Epithelial cell of alveolus of lung (primary cell): Measurements from ENCODE around the gene SHD. TPM values are rescaled to one million over a fixed set of nuclear protein-coding genes. Genes with fewer than 3 reads are reported as not detected.

Experiments used
- total RNA-seq: library from RNA; depleted of rRNA; stranded (reverse); fragments of >200 nt; gene quantifications from 2 replicates; pipeline ENCODE4 v1.2.1, GENCODE V29; 2015

SHD gene, protein sequence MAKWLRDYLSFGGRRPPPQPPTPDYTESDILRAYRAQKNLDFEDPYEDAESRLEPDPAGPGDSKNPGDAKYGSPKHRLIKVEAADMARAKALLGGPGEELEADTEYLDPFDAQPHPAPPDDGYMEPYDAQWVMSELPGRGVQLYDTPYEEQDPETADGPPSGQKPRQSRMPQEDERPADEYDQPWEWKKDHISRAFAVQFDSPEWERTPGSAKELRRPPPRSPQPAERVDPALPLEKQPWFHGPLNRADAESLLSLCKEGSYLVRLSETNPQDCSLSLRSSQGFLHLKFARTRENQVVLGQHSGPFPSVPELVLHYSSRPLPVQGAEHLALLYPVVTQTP
- total RNA-seq: 2.2 TPM in 1 of 2 replicates, not detected in the other

DNA sequence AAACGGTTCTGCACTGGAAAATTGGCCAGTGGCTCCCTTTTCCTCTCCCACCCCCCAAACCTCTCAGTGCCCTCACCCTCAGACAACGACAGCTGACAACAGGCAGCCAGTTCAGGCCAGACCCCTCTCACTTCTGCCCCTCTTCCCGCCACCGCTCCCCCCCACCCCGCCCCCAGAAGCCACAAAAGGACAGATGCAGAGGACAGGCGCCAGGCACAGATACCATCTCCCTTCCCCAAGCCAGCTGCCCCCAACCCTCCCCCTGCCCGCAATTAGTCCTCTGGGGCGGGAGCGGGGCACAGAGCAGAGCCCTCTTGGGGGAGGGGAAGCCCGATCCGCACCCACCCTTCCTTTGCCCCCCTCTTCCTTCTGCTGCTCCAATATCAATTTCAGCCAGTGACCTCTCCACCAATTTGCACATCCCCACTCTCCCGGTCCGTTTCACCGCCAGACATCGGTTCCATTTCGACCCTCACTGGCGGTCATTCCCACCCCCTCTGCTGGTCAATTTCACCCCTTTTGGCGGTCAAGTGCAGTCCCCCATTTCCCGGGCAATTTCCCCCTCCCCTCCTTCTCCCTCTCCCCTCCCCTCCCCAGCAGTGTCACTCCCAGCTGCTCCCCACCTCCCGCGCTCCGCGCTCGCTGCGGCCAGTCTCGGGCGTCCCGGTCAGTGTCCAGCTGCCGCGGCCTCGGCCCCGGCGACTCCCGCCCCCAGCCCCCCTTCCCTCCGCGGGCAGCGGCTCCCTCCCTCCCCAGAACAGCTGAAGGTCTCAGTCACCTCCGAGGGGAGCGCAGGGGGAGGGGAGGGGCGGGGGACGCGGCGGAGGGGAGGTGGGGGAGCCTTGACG is at the start of gene SHD:
Gene SHD, plus strand, starts transcription at position 848 of the 848 bp plus-strand sequence. CDS start 798 bp downstream, outside the sequence.

DNA sequence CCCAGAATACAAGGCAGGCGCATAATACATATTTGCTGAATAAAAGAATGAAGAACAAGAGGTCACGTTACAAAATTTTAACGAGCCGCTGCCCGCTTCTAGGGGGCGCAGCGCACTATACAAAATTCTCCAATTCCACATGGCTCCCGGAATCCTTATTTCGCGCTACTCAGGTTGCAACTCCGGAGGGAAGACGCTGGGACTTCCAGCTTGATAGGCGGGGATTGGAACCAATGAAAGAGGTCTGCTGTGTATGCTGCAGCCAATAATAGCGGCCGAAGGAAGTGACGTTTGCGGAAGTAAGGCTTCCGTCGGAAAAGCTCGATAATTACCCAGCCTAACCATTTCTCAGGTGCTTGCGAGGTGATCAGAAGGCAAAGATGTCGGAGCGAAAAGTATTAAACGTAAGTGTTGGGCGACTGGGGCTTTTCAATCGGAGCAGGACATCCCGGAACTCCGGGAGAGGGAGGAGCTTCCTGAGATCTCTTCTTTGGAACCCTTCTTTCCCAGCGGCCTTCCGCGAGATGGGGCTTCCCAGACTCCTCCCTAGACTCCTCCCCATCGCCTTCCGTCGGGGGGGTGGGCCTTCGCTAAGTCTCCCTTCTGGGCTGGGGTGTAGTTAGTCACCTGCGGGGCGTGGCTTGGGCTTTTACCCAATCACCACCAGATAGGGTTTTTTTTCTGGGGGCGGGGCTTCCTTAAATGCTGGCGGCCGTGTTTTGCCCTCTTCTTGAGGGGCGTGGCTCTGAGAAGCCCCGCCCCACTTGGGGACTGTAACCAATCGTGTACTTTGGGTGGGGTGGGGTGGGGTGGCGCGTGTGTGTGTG is 32.1 kb upstream of the SHD start, which contains the start of gene YJU2:
Gene YJU2, plus strand, starts transcription at position 314 of the 827 bp plus-strand sequence. Its CDS starts 67 bp downstream, at position 381.

DNA sequence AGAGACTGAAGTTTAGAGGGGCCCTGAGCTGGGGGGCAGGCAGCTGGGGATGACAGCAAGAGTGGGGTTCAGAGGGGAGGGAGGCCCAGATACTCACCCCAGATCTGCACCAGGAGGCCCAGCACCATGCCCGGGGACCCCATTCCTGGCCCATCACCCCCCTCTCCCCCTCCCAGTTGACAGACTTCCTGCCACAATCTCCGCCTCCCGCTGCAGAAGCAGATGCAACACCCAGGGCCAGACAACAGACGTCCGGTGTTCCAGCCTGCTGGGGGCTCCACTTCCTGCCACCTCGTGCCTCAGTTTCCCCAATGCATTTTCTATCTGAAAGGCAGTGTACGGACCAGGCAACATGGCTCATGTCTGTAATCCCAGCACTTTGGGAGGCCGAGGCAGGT is 23.2 kb downstream of the SHD start, which contains the start of gene TMIGD2:
Gene TMIGD2, minus strand, starts transcription at position 147 of the 398 bp plus-strand sequence. Its CDS starts 4 bp downstream, at position 143.

DNA sequence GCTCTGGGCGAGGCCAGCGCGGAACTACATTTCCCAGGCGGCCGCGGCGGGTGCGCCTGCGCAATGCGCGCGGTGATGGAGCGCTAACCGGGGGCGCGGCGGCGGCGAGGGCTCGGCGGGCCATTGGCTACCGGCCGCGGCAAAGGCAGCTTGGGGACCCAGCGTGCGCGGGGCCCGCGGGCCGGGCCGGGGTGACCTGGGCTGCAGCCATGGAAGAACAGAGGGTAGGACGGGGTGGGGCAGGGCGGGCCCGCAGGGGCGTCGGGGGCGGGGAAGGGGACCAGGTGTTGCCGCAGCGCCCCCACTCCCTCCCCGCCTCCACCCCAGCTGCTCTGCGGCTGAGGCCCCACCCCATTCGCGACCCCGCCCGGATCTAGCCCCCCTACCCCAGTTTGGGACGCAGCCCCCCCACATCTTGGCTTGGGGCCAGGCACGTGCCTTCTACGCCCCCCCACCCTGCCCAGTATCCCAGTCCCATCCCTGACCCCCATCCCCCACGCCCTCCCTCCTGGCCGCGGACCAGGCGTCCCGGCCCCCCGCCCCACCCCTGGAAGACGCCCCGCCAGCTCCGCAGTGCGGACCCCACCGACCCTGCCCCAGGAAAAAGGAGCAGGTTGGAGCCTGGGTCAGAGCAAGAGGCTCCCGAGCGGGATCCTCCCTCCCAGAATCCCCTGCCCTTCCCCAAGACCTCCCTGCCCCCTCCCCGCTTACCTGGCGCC is 25.6 kb downstream of the SHD start, which contains the start of gene FSD1:
Gene FSD1, plus strand, starts transcription at position 61 of the 719 bp plus-strand sequence. Its CDS starts 149 bp downstream, at position 210.

GRCh38 chr19:4338441-4339355 is 59.6 kb downstream of the SHD start, which contains the start of gene STAP2:
TSS of gene STAP2 (minus strand) at chr19:4338827. CDS start at chr19:4338753, 74 bp downstream.

Other genes with a start within 250 kb of the SHD start
- gene ZBTB7A, start 212.4 kb upstream of the SHD start, total RNA-seq: 30.4 and 35.6 TPM in 2 replicates
- 180 and 195 TPM in 2 replicates for gene MAP2K2, start 155.1 kb upstream of the SHD start, total RNA-seq
- not detected in 2 replicates for gene CREB3L3, start 125.6 kb upstream of the SHD start, total RNA-seq
- 24.6 and 29.1 TPM in 2 replicates for gene SIRT6, start 96.7 kb upstream of the SHD start, total RNA-seq
- 1.4 TPM in 1 of 2 replicates, not detected in the other for gene ANKRD24, start 96.6 kb upstream of the SHD start, total RNA-seq
- 0.39 TPM in 1 of 2 replicates, not detected in the other for gene EBI3, start 49.7 kb upstream of the SHD start, total RNA-seq
- 21.5 and 24.9 TPM in 2 replicates for gene YJU2, start 32.2 kb upstream of the SHD start, total RNA-seq
- not detected in 2 replicates for gene TMIGD2, start 23.1 kb downstream of the SHD start, total RNA-seq
- 21.2 and 30.5 TPM in 2 replicates for gene FSD1, start 25.3 kb downstream of the SHD start, total RNA-seq
- gene STAP2, start 59.6 kb downstream of the SHD start, total RNA-seq: 3.0 and 7.1 TPM in 2 replicates
- gene MPND, start 64.3 kb downstream of the SHD start, total RNA-seq: 2.7 and 4.3 TPM in 2 replicates
- gene SH3GL1, start 121.3 kb downstream of the SHD start, total RNA-seq: 89.3 and 117 TPM in 2 replicates
- gene CHAF1A, start 123.4 kb downstream of the SHD start, total RNA-seq: 9.7 and 15.5 TPM in 2 replicates
- gene UBXN6, start 178.5 kb downstream of the SHD start, total RNA-seq: 67.9 and 82.5 TPM in 2 replicates
- gene HDGFL2, start 193.0 kb downstream of the SHD start, total RNA-seq: 75.5 and 86.1 TPM in 2 replicates
- under 0.01 and 0.96 TPM in 2 replicates for gene PLIN4, start 239.2 kb downstream of the SHD start, total RNA-seq